Upper lobe of right lung (tissue), 1 donor: ENCODE results near the gene DCST1. TPM values are rescaled to one million over a fixed set of nuclear protein-coding genes. Genes with fewer than 3 reads are reported as not detected.

Source experiments
- ATAC-seq: fragments of 200-7000 bp; cut with Tn5 transposase; one replicate; pipeline ENCODE4 v1.9.1; 2020; ENCODE audit warnings: mild to moderate bottlenecking, moderate library complexity
- DNase-seq: peaks from one replicate; pipeline ENCODE4 v3.0.0-alpha.2; 2020
- H3K27ac ChIP-seq: fragments of 200-600 bp; one replicate; pipeline ENCODE4 v1.8.0; 2022
- H3K27me3 ChIP-seq: fragments of 200-600 bp; one replicate; pipeline ENCODE4 v1.8.0; 2022; ENCODE audit warnings: mild to moderate bottlenecking
- H3K36me3 ChIP-seq: fragments of 200-600 bp; one replicate; pipeline ENCODE4 v1.8.0; 2022
- H3K4me1 ChIP-seq: fragments of 200-600 bp; one replicate; pipeline ENCODE4 v1.8.0; 2022
- H3K4me3 ChIP-seq: fragments of 200-600 bp; one replicate; pipeline ENCODE4 v1.8.0; 2022; ENCODE audit warnings: mild to moderate bottlenecking
- H3K9me3 ChIP-seq: fragments of 200-600 bp; one replicate; pipeline ENCODE4 v1.8.0; 2022
- intact Hi-C: fragments of 100-400 bp; cut with DNase I; formaldehyde crosslinking; loops from one replicate; pipeline ENCODE4 v1.11.0; 2022
- total RNA-seq: library from RNA; stranded (reverse); fragmentation: NEBNext Ultra II Directional; extraction: Animal tissue kit (Norgen Biotek cat#: 25700); gene quantifications from one replicate; pipeline ENCODE4 v1.2.1, GENCODE V29; 2021
- TF ChIP-seq, protein P1 (sequence below): fragments of 200-600 bp; IDR thresholded peaks from one replicate; pipeline ENCODE4 v1.8.0; 2022; ENCODE audit warnings: antibody characterized with exemption
- donor health status: DM: no; HTN: yes; CAD: no; lungs with severe emphysema.

Gene DCST1
- total RNA-seq, 1 donor from 2014 or later: not detected

DNA sequence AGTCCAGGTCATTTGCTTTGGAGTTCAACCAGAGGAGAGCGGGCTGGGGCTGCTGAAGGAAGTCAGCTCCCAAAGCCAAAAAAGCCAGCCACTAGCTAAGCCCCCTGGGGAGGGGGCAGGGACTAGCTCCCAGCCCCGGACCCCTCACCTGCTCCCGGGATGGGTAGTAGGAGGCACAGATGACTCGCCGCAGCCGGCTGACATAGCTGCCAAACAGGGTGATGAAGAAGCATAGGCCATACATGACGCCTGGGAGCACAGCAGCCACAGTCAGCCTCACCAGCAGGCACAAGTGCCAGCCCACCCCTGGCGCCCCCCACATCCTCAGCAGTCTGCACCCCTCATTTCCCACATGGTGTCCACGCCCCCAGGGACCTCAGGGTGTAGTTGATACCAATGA is 7.5 kb upstream of the DCST1 start:
- no peak for DNase-seq
- Histone ChIP-seq H3K27me3 (no peaks in the 10 kb centered on the region), H3K4me3 (no peak overlapping the region), H3K36me3 (no peaks in the 10 kb centered on the region), H3K27ac (no peak overlapping the region), H3K9me3 (no peaks in the 10 kb centered on the region), H3K4me1 (no peaks in the 10 kb centered on the region)
- no peak for ATAC-seq
- intact Hi-C loops: no loop called here
- TF ChIP-seq, protein P1, sequence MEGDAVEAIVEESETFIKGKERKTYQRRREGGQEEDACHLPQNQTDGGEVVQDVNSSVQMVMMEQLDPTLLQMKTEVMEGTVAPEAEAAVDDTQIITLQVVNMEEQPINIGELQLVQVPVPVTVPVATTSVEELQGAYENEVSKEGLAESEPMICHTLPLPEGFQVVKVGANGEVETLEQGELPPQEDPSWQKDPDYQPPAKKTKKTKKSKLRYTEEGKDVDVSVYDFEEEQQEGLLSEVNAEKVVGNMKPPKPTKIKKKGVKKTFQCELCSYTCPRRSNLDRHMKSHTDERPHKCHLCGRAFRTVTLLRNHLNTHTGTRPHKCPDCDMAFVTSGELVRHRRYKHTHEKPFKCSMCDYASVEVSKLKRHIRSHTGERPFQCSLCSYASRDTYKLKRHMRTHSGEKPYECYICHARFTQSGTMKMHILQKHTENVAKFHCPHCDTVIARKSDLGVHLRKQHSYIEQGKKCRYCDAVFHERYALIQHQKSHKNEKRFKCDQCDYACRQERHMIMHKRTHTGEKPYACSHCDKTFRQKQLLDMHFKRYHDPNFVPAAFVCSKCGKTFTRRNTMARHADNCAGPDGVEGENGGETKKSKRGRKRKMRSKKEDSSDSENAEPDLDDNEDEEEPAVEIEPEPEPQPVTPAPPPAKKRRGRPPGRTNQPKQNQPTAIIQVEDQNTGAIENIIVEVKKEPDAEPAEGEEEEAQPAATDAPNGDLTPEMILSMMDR: no peak

DNA sequence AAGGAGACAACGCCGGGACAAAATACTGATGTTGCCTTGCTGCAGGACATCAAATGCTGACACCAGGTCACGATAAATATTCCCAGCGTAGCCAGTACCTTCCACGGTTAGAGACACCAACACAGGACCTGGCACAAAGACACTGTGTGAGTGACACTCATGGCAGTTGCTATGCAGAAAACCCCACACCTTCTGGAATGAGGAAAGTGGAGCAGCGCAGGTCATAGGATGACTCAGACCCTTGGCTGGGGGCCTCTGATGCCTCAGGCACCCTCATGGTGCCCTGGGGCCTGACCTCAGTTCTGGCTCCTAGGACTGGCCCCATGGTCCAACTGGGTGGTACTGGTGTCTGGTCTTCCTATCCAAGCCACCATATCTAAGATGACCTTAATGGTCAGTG is 7.0 kb upstream of the DCST1 start:
- no peaks in the 10 kb centered on the region for H3K36me3 ChIP-seq
- H3K4me3 ChIP-seq: no peak overlapping the region
- no peaks in the 10 kb centered on the region for H3K27me3 ChIP-seq
- no peak for DNase-seq
- no peak for ATAC-seq
- TF ChIP-seq, protein P1: no peak
- H3K9me3 ChIP-seq: no peaks in the 10 kb centered on the region
- H3K4me1 ChIP-seq: no peaks in the 10 kb centered on the region
- intact Hi-C loops: no loop called here
- H3K27ac ChIP-seq: no peak overlapping the region

DNA sequence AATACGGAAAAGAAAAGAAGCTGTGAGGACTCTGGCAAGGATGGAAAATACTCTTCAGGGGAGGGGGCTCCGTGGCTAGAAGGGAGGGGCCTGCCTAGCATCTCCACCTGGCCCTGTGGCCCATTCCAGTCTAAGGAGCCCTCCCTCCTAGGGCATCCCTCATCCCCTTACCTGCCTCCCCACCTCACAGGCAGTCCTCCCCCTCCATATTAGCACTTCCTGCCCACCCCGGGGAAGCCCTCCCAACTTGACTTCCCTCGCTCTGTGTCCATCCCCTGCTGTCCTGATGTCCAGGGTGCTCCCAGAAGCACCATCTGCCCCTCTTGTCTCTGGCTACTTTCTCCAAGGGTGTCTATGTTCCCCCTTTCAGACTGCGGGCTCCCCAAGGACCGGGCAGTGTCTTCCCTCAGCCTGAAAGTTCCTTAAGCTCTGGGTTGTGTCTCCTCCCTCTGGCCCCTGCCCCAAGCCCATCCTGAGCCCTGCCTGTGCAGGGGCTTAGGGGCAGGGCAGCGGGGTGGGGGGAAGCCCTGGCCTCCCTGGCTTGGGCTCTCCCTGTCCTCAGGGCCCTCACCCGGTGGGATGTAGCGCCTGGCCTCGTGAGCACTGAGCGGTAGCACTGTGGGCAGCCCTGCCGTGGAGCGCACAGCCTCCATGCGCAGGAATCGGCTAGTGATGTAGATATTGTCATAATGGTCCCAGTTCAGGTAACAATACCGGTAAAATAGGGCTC is 3.9 kb upstream of the DCST1 start:
- Histone ChIP-seq H3K4me1 (no peaks in the 10 kb centered on the region), H3K4me3 (no peak overlapping the region), H3K27ac (no peak overlapping the region), H3K27me3 (no peaks in the 10 kb centered on the region), H3K36me3 (no peaks in the 10 kb centered on the region), H3K9me3 (no peaks in the 10 kb centered on the region)
- intact Hi-C loops: no loop called here
- TF ChIP-seq, protein P1: no peak
- DNase-seq (no peak), ATAC-seq (no peak)

DNA sequence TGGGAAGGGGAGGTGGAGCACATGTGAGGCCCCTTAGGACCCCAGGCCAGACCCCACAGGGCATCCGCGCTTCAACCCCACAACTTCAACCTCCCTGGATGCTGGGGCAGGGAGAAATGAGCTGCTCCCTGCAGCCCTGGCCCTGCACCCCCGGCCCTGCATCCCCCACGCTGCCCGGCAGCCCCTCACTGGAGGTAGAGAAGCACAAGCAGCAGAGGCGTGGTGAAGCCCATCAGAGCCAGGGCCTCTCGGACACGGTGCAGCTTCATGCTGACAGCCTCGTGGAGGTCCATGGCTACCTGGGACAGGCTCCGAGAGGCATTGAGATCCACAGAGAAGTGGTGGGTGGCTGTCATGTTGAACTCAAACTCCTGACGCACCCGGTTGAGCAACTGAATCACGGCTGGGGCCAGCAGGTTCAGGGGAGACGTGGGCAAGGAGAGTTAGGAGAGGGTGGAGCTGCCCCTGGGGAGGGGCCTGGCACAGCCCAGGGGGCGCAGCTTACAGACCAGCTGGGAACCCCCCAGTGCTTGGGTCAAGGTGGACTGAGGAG is 3.3 kb upstream of the DCST1 start:
- H3K27me3 ChIP-seq: no peaks in the 10 kb centered on the region
- ATAC-seq (no peak), DNase-seq (no peak)
- no peak overlapping the region for H3K4me3 ChIP-seq
- TF ChIP-seq, protein P1: no peak
- H3K36me3 ChIP-seq: no peaks in the 10 kb centered on the region
- intact Hi-C loops: no loop called here
- no peaks in the 10 kb centered on the region for H3K4me1 ChIP-seq
- no peaks in the 10 kb centered on the region for H3K9me3 ChIP-seq
- no peak overlapping the region for H3K27ac ChIP-seq

DNA sequence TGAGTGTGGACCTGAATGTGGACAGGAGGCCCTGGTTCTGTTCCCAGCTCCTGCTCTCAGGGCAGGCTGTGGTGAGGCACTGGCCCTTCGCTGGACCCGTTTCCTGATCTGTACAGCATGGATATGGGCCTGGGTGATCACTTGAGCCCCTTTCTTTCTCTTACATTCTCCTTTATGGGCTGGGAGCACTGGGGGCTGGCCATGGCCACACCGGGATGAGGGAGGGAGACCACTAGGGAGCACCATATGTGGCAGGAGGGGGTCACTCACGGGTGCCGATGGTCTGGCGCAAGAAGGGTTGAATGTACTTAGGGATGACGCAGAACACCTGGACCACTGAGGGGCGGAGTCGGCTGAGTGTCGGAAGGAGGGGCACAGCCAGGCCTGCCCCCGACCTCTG is 2.7 kb upstream of the DCST1 start:
- DNase-seq: no peak
- no peak overlapping the region for H3K27ac ChIP-seq
- no peaks in the 10 kb centered on the region for H3K4me1 ChIP-seq
- no peak overlapping the region for H3K4me3 ChIP-seq
- ATAC-seq: no peak
- intact Hi-C loops: no loop called here
- TF ChIP-seq, protein P1: no peak
- H3K9me3 ChIP-seq: no peaks in the 10 kb centered on the region
- H3K27me3 ChIP-seq: no peaks in the 10 kb centered on the region
- no peaks in the 10 kb centered on the region for H3K36me3 ChIP-seq
